Activated CD4-positive, alpha-beta memory T cell treated with anti-CD3 and anti-CD28 coated beads, Interleukin-2, amount 10 ng/mL, durations not matched to agents 7 days and 5 days (primary cell): ENCODE measurements around the gene RABL2B. TPM values are rescaled to one million over a fixed set of nuclear protein-coding genes. Genes with fewer than 3 reads are reported as not detected.

Experiments used
- CTCF ChIA-PET: fragments of 350-600 bp; sonication (Branson Sonifier 250); formaldehyde crosslinking; loops from one replicate; lab custom pipeline; 2021; ENCODE audit warnings: antibody characterized with exemption, inconsistent platforms; lab: Charles Lee
- POLR2A ChIA-PET: fragments of 350-600 bp; sonication (Branson Sonifier 250); formaldehyde crosslinking; loops from one replicate; lab custom pipeline; 2021; ENCODE audit warnings: antibody characterized with exemption; lab: Charles Lee
- DNase-seq: peaks from one replicate; pipeline ENCODE4 v3.0.0-alpha.2; 2020
- H3K27ac Mint-ChIP-seq: one replicate; pipeline ENCODE4 v1.8.0; 2021; ENCODE audit warnings: mild to moderate bottlenecking, mixed read lengths
- H3K27me3 Mint-ChIP-seq: one replicate; pipeline ENCODE4 v1.8.0; 2021; ENCODE audit warnings: mixed read lengths
- H3K36me3 Mint-ChIP-seq: one replicate; pipeline ENCODE4 v1.8.0; 2021; ENCODE audit warnings: low read depth, mixed read lengths
- H3K4me1 Mint-ChIP-seq: one replicate; pipeline ENCODE4 v1.8.0; 2021; ENCODE audit warnings: mixed read lengths
- H3K4me3 Mint-ChIP-seq: one replicate; pipeline ENCODE4 v1.8.0; 2021; ENCODE audit warnings: mild to moderate bottlenecking, mixed read lengths
- H3K9me3 Mint-ChIP-seq: one replicate; pipeline ENCODE4 v1.8.0; 2021; ENCODE audit warnings: mixed read lengths
- total RNA-seq, 2 experiments: library from RNA; stranded (reverse); gene quantifications; one replicate each; pipeline ENCODE4 v1.2.3, GENCODE V29; 2021

The RABL2B gene
- total RNA-seq, 2 experiments from 2014 or later = 16.6 to 20.2 TPM

DNA sequence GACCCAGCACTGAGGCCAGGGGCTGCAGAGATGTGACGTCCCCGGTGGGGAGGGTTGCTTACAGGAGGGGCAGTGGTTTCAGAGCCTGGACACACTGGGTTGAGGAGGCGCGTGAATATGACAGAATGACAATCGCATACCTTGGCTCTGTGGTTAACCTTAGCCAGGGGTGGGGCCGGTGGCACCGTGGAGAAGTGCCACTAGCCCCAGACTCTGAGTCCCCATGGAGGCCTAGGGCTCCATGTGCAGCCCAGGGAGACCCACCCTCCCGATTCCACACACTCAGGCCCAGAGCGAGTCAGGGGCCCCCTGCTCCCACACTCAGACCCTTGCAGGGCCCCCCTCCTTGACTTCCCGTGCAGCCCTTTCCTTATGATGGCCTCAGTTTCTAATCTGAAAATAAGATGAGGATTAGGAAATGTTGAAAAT, 49.1 kb downstream of the RABL2B start:
- Mint-ChIP-seq H3K4me3 (no peak overlapping the region), H3K4me1 (peaks cover 2% of the 10 kb centered on the region), H3K27ac (no peak overlapping the region), H3K9me3 (no peaks in the 10 kb centered on the region), H3K36me3 (no peaks in the 10 kb centered on the region), H3K27me3 (peaks cover 13% of the 10 kb centered on the region)
- DNase-seq = no peak
- ChIA-PET CTCF (no interaction called here), POLR2A (no interaction called here)

DNA sequence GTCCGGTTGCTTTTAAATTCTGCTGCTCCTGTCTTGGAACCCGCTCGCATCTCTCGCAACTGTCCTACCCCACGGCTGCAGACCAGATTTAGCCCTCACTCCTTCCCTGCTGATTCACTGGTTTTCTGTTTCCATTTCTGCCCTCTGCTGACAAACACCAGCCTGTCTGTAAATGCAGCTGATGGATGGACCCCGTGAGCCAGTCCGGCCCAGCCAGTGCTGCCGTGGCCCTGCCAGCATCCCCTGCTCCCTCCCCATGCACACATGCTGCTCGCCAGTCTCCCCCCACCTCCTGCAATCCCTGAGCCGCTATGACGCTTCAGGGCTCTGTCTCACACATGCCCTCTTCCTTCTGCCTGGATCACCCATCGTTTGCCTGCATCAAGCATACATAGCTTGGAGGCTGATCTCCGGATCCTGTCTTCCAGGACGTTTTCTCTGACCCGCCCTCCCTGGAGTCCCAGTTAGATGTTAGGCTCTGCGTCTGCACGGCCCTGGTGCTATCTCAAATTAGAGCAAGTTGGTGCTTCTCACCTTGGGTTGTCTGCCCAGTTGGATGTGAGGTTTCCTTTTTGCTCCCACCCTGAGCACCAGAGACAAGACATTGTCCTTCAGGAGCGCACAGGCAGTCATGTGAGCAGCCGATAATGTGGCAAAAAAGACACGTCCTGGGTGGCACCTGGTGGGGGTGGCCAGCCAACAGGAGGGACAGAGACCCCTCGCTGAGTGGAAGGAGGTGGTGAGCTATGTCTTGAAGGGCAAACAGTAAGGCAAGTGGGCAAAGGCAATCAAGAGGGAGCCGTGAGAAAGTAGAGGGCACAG, 49.7 kb downstream of the RABL2B start:
- no peaks in the 10 kb centered on the region for H3K36me3 Mint-ChIP-seq
- no peak overlapping the region for H3K4me3 Mint-ChIP-seq
- no peaks in the 10 kb centered on the region for H3K9me3 Mint-ChIP-seq
- peaks cover 2% of the 10 kb centered on the region for H3K4me1 Mint-ChIP-seq
- ChIA-PET CTCF (no interaction called here), POLR2A (no interaction called here)
- H3K27ac Mint-ChIP-seq = no peak overlapping the region
- DNase-seq = no peak
- peaks cover 12% of the 10 kb centered on the region for H3K27me3 Mint-ChIP-seq

DNA sequence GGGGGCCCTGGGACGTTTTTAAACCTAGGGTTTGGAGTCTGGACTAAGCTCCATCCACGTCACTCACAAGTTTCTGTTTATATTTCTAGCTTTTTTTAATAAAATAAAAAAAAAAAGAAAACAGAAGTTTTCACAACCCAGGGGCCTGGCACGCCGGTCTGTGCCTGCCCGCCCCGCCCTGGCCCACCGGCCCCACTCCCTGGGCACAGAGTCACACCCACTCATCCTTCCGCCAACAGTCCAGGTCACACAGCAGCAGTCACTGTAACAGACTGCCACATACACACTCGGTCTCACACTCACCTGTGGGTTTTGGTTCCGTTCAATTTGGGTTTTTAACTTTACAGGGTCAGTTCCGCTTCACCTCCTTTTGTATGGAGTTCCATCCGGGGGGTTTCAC, 50.8 kb downstream of the RABL2B start:
- ChIA-PET POLR2A (no interaction called here), CTCF (interaction anchor here (2.1 kb wide), 1 partner anchor 24 kb away, joined by 5 read pairs; no protein-coding TSS in a partner anchor)
- H3K9me3 Mint-ChIP-seq = no peaks in the 10 kb centered on the region
- no peaks in the 10 kb centered on the region for H3K36me3 Mint-ChIP-seq
- peaks cover 2% of the 10 kb centered on the region for H3K4me1 Mint-ChIP-seq
- no peak for DNase-seq
- peaks cover 9% of the 10 kb centered on the region for H3K27me3 Mint-ChIP-seq
- H3K27ac Mint-ChIP-seq = no peak overlapping the region
- H3K4me3 Mint-ChIP-seq = no peak overlapping the region

DNA sequence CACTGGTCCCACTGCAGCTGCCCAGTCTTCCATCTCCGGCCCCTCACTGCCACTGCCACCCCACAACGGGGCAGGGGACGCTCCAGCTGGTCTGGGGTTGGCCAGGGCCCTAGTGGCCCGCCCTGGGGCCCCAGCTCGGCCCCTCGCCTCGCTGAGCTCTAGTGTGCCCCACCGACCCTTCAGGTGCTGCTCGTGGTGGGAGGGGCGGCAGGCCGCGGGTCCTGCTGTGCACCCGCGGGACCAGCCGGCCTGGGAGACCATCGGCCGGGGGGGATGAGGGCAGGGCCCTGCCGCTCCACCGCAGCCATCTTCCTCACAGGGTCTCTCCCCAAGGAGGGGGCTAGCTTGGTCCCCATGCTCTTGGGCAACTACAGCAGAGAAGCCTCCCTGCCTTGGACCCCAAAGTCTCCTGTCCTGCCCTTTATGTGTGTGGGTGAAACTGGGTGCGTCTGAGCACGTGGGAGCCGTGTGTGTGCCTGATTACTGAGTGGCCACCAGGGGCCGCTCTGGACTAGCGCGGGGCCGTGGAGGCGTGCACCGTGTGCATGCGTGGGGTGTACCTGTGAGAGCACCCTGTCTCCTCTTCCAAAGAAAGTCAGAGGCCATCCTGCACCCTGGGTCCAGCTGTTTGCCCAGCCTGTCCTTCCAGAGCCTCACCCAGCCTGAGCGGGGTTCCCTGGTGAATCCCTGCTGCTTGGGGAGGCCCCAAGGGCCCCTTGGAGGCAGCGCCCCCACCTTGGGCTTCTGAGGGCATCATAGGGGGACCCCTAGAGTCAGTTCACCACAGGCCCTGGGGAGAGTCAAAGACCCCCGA, 51.4 kb downstream of the RABL2B start:
- Mint-ChIP-seq H3K4me3 (no peak overlapping the region), H3K36me3 (no peaks in the 10 kb centered on the region), H3K27ac (no peak overlapping the region), H3K27me3 (peaks cover 5% of the 10 kb centered on the region), H3K9me3 (no peaks in the 10 kb centered on the region), H3K4me1 (peaks cover 2% of the 10 kb centered on the region)
- DNase-seq = peak; percentile 60
- ChIA-PET CTCF (interaction anchor here (2.1 kb wide), 1 partner anchor 24 kb away, joined by 5 read pairs; no protein-coding TSS in a partner anchor), POLR2A (no interaction called here)

DNA sequence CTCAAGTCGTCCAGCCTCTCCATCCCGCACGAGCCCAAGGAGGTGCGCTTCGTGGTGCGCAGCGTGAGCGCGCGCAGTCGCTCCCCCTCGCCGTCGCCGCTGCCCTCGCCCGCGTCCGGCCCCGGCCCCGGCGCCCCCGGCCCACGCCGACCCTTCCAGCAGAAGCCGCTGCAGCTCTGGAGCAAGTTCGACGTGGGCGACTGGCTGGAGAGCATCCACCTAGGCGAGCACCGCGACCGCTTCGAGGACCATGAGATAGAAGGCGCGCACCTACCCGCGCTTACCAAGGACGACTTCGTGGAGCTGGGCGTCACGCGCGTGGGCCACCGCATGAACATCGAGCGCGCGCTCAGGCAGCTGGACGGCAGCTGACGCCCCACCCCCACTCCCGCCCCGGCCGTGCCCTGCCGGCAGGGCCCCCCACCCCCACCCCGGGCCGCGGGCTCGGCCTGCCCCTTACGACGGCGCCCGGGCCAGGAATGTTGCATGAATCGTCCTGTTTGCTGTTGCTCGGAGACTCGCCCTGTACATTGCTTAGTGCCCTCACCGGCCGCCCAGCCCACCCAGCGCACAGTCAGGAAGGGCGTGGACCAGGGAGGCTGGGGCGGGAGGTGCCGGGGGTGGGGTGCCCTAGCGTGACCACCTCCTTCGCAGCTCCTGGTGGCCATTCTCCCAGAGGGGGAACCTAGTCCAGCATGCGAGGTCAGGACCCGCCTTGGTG, 52.3 kb downstream of the RABL2B start:
- no peak for DNase-seq
- H3K27me3 Mint-ChIP-seq = no peaks in the 10 kb centered on the region
- CTCF ChIA-PET = interaction anchor here (2.1 kb wide), 1 partner anchor 25 kb away, joined by 5 read pairs; no protein-coding TSS in a partner anchor

DNA sequence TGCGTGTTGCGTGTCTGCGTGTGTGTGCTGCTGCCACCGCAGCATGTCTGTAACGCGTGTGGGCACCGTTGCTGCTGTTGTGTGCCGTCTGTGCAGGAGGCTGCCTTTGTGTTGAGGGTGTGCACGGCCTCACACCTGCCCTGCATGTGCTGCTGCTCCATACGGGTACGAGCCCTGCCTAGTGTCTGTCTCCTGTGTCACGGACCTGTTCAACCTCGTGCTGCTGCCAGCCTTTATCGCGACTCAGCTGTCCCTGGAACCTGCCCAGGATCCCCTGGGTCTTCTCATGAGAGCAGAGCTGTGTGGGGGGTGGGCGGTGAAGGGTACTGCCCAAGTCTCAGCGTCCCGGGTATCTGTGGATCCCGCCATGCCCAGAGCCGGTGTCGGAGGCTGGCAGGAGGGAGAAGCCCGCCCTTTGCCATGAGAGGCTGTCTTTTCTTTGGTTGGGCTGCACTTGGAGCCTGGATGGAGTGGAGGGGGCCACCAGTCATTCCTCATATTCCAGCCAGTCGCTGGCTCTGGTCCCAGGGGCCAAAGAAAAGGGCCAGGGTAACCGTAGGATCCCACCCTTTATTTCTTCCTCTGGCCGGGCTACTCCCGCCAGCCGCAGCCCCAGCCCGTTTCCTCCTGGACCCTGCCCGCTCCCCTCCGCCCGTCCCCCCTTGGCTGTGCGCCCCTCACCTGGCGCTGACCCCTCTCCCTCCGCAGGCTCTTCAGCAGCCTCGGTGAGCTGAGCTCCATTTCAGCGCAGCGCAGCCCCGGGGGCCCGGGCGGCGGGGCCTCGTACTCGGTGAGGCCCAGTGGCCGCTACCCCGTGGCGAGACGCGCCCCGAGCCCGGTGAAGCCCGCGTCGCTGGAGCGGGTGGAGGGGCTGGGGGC, 53.2 kb downstream of the RABL2B start:
- POLR2A ChIA-PET = no interaction called here
- CTCF ChIA-PET = no interaction called here
- Mint-ChIP-seq H3K27ac (no peak overlapping the region), H3K27me3 (no peaks in the 10 kb centered on the region), H3K9me3 (no peaks in the 10 kb centered on the region), H3K36me3 (no peaks in the 10 kb centered on the region), H3K4me1 (peaks cover 2% of the 10 kb centered on the region), H3K4me3 (no peak overlapping the region)
- DNase-seq = no peak

More for the DNA sequence above, 52.3 kb downstream of the RABL2B start:
- Mint-ChIP-seq H3K27ac (no peak overlapping the region), H3K4me3 (no peak overlapping the region), H3K9me3 (no peaks in the 10 kb centered on the region), H3K4me1 (peaks cover 2% of the 10 kb centered on the region), H3K36me3 (no peaks in the 10 kb centered on the region)
- POLR2A ChIA-PET = no interaction called here

DNA sequence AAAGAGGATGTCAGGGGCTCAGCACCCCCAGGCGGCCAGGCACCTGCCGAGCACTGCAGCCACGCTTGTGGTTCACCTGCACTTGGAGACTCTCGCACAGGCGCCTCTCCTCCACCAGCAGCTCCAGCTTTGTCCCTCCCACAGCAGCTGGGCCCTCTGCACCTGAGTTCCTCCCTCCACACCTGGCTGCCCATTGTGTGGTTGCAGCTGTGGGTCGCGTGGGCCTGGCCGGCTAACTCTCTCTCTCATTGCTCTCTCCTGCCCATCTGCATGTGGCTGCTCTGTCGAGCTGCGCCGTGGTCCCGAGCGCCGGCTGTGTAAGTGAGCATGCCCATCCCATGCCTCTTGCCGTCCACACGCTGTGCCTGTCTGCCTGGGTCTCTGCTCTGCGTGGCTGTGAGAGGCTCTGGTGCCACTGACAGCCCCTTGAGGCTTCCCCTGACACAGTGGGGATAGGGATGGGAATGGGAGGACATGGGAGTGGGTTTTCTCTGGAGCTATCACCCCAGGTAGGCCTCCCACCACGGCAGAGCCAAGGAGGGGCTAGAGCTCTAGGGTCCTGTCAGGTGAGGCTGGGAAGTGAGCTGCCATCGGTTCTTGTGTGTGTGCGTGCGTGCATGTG, 53.9 kb downstream of the RABL2B start:
- ChIA-PET CTCF (no interaction called here), POLR2A (no interaction called here)
- H3K27ac Mint-ChIP-seq = no peak overlapping the region
- peaks cover 2% of the 10 kb centered on the region for H3K4me1 Mint-ChIP-seq
- no peaks in the 10 kb centered on the region for H3K27me3 Mint-ChIP-seq
- no peaks in the 10 kb centered on the region for H3K36me3 Mint-ChIP-seq
- no peak overlapping the region for H3K4me3 Mint-ChIP-seq
- H3K9me3 Mint-ChIP-seq = no peaks in the 10 kb centered on the region
- no peak for DNase-seq

DNA sequence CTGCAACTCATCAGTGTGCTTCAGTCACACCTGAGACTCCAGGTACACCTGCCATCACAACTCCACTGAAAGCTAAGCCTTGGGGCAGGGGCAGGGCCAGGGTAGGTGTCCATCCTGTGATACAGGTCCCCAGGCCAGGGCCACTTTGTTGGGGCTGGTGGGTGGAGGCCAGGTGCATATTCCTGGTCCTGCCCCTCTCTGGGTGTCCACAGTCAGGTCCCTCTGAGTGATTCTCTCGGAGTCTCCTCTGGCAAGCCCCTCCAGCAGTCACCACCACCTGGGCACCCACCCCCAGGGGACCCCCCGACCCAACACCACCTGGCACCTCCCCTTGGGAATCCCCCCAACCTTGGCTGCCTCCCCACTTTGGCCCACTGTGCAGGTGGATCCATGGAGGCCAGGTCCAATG, 54.9 kb downstream of the RABL2B start:
- H3K9me3 Mint-ChIP-seq = no peaks in the 10 kb centered on the region
- no peak overlapping the region for H3K27ac Mint-ChIP-seq
- H3K4me1 Mint-ChIP-seq = peaks cover 2% of the 10 kb centered on the region
- CTCF ChIA-PET = no interaction called here
- no peaks in the 10 kb centered on the region for H3K36me3 Mint-ChIP-seq
- DNase-seq = no peak
- no peaks in the 10 kb centered on the region for H3K27me3 Mint-ChIP-seq
- H3K4me3 Mint-ChIP-seq = no peak overlapping the region
- POLR2A ChIA-PET = no interaction called here

DNA sequence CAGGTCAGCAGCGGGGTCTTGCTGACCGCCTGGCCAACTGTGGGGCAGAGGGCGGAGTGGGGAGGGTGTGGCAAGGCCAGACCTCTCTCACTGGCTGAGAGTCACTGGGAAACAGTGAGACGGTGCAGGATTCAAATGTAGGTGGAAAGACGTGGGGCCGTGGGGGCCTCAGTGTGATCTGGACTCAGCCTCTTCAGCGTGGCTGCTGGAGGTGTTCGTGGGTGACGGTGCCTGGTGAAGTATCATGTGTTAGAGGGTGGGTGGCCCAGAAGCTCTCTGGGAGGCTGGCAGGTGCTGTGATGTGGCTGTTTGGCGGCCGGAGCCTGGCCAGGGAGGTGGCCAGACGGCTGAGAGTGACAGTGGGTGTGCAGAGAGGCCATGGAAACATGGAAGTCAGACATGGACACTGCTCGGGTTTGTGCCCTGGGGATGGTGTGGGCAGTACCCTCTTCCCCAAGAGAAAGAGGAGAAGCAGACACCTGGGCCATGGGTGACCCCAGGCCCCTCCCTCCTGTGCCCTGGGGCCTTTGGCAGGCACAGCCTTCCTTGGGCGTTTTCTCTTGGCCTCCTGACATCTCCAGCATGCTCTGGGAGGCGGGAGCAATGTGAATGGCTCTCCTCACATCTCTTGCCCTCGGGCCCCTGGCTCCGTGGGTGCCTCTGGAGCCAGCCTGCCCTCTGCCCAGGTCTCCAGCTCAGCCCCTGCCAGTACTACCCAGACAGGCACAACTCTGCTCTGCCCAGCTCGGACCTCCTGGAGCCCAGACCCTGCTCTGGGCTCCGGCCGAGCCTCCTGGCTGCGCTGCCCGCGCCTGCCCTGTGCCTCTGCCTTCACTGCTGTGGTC, 55.5 kb downstream of the RABL2B start:
- DNase-seq = no peak
- H3K4me1 Mint-ChIP-seq = peaks cover 2% of the 10 kb centered on the region
- no peaks in the 10 kb centered on the region for H3K27me3 Mint-ChIP-seq
- no peaks in the 10 kb centered on the region for H3K36me3 Mint-ChIP-seq
- ChIA-PET CTCF (no interaction called here), POLR2A (no interaction called here)
- H3K27ac Mint-ChIP-seq = no peak overlapping the region
- no peak overlapping the region for H3K4me3 Mint-ChIP-seq
- no peaks in the 10 kb centered on the region for H3K9me3 Mint-ChIP-seq

DNA sequence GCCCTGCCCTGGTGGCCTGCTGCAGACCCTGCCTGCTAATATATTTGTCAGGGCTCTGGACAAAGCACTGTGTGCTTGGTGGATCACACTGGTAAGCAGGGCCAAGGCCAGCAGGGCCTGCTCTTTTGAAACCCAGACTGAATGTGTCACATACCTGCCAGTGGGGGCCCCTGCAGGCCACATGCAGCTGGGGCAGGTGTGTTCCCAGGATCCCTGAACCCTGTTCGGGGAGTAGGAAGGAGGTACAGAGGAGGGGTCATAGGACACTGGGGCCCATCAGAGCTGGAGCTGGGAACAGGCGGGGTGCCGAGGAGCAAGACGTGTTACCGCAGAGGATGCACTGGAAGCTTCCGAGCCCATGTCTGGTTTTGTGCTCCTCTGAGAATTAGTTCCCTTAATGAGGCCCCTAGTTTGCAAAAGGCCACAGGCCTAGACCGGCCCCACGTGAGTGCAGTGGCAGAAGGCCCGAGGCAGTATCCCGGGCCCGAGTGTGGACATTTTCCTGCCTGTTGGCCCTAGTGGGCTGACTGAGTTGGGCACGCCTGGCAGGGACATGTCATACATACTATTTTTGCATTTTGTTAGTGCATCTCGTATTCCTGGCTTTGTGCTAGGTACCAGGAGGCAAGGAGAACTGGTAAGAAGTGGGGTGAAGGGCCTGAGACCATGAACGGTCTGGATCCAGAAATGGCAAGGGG, 56.6 kb downstream of the RABL2B start:
- Mint-ChIP-seq H3K36me3 (no peaks in the 10 kb centered on the region), H3K4me3 (no peak overlapping the region), H3K27me3 (no peaks in the 10 kb centered on the region), H3K4me1 (no peaks in the 10 kb centered on the region), H3K27ac (no peak overlapping the region), H3K9me3 (no peaks in the 10 kb centered on the region)
- ChIA-PET CTCF (no interaction called here), POLR2A (no interaction called here)
- DNase-seq = no peak

DNA sequence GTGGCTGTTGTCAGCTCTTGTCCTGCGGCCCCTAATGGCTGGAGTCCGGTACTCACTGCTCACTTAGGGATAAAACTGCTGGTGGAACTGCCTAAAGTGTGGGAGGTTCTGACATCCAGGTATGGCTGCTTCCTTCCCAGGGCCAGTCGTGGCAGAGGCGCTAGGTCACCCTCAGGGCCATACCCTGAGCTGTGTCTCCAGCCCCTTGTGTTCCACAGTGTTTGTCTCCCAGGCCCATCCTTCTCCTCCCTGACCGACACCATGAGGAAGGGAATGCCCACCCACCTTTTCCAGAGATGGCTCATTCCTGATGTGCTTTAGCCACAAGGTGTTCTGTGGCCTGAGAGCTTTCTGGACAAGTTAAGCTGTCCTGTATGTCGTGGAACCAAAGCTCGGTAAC, 57.8 kb downstream of the RABL2B start:
- ChIA-PET CTCF (no interaction called here), POLR2A (no interaction called here)
- Mint-ChIP-seq H3K27ac (no peak overlapping the region), H3K9me3 (no peaks in the 10 kb centered on the region), H3K27me3 (no peaks in the 10 kb centered on the region), H3K36me3 (no peaks in the 10 kb centered on the region), H3K4me3 (no peak overlapping the region), H3K4me1 (no peaks in the 10 kb centered on the region)
- DNase-seq = no peak
